Astrocyte (in vitro differentiated cells and primary cell): ENCODE measurements around the gene KCNC4. TPM values are rescaled to one million over a fixed set of nuclear protein-coding genes. Genes with fewer than 3 reads are reported as not detected.

Source experiments
- DNase-seq: peaks from one replicate; pipeline ENCODE4 v3.0.0-alpha.2; 2010; ENCODE audit warnings: low read depth
- FAIRE-seq: peaks from 2 replicates; lab custom pipeline; 2011; peaks lifted over from hg19 to GRCh38; lab: Jason Lieb, UNC
- H2AFZ ChIP-seq: 2 replicates; pipeline ENCODE4 v1.6.0; 2012; ENCODE audit warnings: low read depth, low read length, inconsistent platforms
- H3K27ac ChIP-seq: 2 replicates; pipeline ENCODE4 v1.5.1; 2011; ENCODE audit warnings: low read depth, low read length, inconsistent platforms
- H3K27me3 ChIP-seq: 2 replicates; pipeline ENCODE4 v1.6.0; 2011; ENCODE audit warnings: low read length, inconsistent platforms; ENCODE audit not compliant: insufficient read depth
- H3K36me3 ChIP-seq: 2 replicates; pipeline ENCODE4 v1.5.1; 2011; ENCODE audit warnings: low read length, inconsistent platforms; ENCODE audit not compliant: insufficient read depth
- H3K4me1 ChIP-seq: 2 replicates; pipeline ENCODE4 v1.5.1; 2011; ENCODE audit warnings: low read length, inconsistent platforms; ENCODE audit not compliant: insufficient read depth
- H3K4me2 ChIP-seq: 2 replicates; pipeline ENCODE4 v1.6.0; 2012; ENCODE audit warnings: low read length, inconsistent platforms
- H3K4me3 ChIP-seq: 2 replicates; pipeline ENCODE4 v1.5.1; 2011; ENCODE audit warnings: low read depth, mild to moderate bottlenecking, low read length, inconsistent platforms; ENCODE audit not compliant: insufficient read depth
- H3K79me2 ChIP-seq: 2 replicates; pipeline ENCODE4 v1.6.0; 2012; ENCODE audit warnings: mild to moderate bottlenecking, low read length, inconsistent platforms; ENCODE audit not compliant: insufficient read depth
- H3K9ac ChIP-seq: 2 replicates; pipeline ENCODE4 v1.6.0; 2012; ENCODE audit warnings: mild to moderate bottlenecking, low read length, inconsistent platforms
- H3K9me3 ChIP-seq: 2 replicates; pipeline ENCODE4 v1.5.1; 2012; ENCODE audit warnings: low read depth, mild to moderate bottlenecking, low read length, inconsistent platforms; ENCODE audit not compliant: insufficient read depth
- H4K20me1 ChIP-seq: 2 replicates; pipeline ENCODE4 v1.6.0; 2012; ENCODE audit warnings: low read length, inconsistent platforms; ENCODE audit not compliant: insufficient read depth
- H3K27ac Mint-ChIP-seq: one replicate; pipeline ENCODE4 v1.8.0; 2021; ENCODE audit warnings: mild to moderate bottlenecking, mixed read lengths; ENCODE audit not compliant: unreplicated experiment
- H3K27me3 Mint-ChIP-seq: one replicate; pipeline ENCODE4 v1.8.0; 2021; ENCODE audit warnings: low read depth, mixed read lengths; ENCODE audit not compliant: unreplicated experiment
- H3K36me3 Mint-ChIP-seq: one replicate; pipeline ENCODE4 v1.8.0; 2021; ENCODE audit warnings: low read depth, mixed read lengths; ENCODE audit not compliant: unreplicated experiment
- H3K4me1 Mint-ChIP-seq: one replicate; pipeline ENCODE4 v1.8.0; 2021; ENCODE audit warnings: low read depth, mixed read lengths; ENCODE audit not compliant: unreplicated experiment
- H3K4me3 Mint-ChIP-seq: one replicate; pipeline ENCODE4 v1.8.0; 2021; ENCODE audit warnings: mild to moderate bottlenecking, moderate library complexity, mixed read lengths; ENCODE audit not compliant: unreplicated experiment
- H3K9me3 Mint-ChIP-seq: one replicate; pipeline ENCODE4 v1.8.0; 2021; ENCODE audit warnings: mild to moderate bottlenecking, mixed read lengths; ENCODE audit not compliant: unreplicated experiment
- EZH2 ChIP-seq: IDR thresholded peaks from 2 replicates; pipeline ENCODE4 v1.6.1; 2012; ENCODE audit warnings: mild to moderate bottlenecking, low read length, inconsistent platforms; ENCODE audit not compliant: insufficient read depth
- total RNA-seq: library from RNA; stranded (reverse); gene quantifications from 2 replicates; pipeline ENCODE4 v1.2.1, GENCODE V29; 2021
- TF ChIP-seq, protein P1 (sequence below): IDR thresholded peaks from 2 replicates; pipeline ENCODE4 v1.5.1; 2011; ENCODE audit warnings: low read depth, mild to moderate bottlenecking, inconsistent platforms, low read length, moderate library complexity; ENCODE audit not compliant: insufficient read depth

Gene KCNC4
- total RNA-seq, 1 donor from 2014 or later = 2.6 TPM

DNA sequence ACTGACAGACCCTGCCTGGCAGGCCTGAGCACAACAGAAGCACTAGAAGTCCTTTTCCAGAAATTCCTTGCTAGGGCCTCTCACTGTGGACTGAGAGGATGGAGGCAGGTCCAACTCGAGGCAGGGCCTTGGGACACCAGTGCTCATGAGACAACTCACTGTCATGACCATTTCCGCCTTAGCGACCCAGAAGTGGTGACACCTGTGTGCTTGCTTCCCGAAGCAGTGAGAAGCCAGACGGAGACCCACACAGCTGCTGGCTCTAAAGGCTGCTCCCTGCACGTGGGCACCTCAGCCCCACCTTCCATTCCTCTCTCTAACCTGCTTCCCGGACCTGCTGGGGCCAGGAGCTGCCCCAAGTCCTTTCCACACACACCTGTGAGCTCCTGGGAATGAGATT, 33.0 kb downstream of the KCNC4 start:
- peaks cover 75% of the 10 kb centered on the region for H3K27me3 Mint-ChIP-seq
- H3K27ac Mint-ChIP-seq = no peak overlapping the region
- Histone ChIP-seq H4K20me1 (no peaks in the 10 kb centered on the region), H3K4me2 (no peak overlapping the region), H3K9me3 (no peaks in the 10 kb centered on the region), H3K27ac (no peak overlapping the region), H3K79me2 (no peaks in the 10 kb centered on the region), H3K9ac (no peak overlapping the region), H3K4me1 (no peaks in the 10 kb centered on the region), H2AFZ (no peak overlapping the region), H3K36me3 (no peaks in the 10 kb centered on the region), H3K27me3 (peaks cover 14% of the 10 kb centered on the region), H3K4me3 (no peak overlapping the region)
- peaks cover 4% of the 10 kb centered on the region for H3K4me1 Mint-ChIP-seq
- no peak for TF ChIP-seq EZH2
- TF ChIP-seq, protein P1, sequence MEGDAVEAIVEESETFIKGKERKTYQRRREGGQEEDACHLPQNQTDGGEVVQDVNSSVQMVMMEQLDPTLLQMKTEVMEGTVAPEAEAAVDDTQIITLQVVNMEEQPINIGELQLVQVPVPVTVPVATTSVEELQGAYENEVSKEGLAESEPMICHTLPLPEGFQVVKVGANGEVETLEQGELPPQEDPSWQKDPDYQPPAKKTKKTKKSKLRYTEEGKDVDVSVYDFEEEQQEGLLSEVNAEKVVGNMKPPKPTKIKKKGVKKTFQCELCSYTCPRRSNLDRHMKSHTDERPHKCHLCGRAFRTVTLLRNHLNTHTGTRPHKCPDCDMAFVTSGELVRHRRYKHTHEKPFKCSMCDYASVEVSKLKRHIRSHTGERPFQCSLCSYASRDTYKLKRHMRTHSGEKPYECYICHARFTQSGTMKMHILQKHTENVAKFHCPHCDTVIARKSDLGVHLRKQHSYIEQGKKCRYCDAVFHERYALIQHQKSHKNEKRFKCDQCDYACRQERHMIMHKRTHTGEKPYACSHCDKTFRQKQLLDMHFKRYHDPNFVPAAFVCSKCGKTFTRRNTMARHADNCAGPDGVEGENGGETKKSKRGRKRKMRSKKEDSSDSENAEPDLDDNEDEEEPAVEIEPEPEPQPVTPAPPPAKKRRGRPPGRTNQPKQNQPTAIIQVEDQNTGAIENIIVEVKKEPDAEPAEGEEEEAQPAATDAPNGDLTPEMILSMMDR = no peak
- no peak for FAIRE-seq
- H3K4me3 Mint-ChIP-seq = no peak overlapping the region
- peaks cover 10% of the 10 kb centered on the region for H3K9me3 Mint-ChIP-seq
- H3K36me3 Mint-ChIP-seq = no peaks in the 10 kb centered on the region
- no peak for DNase-seq

DNA sequence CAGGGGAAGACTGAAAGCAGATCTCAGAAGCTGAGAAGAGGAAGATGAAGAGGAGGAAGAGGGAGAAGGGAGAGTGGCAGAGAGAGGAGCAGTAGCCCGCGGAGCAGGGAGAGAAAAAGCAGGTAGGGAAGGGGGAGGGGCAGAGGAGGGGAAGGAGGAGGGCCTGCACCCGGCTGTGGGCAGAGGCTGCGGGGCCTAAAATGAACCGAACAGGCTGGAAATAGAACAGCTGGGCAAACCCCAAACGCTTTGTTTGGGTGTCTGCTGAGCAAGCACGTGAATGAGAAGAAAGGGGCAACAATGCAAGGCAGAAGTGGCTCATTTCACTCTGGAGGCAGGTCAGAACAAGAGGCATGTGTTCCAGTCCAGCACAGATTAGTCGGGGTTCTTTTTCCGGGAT, 33.5 kb downstream of the KCNC4 start:
- Histone ChIP-seq H3K27ac (no peak overlapping the region), H3K79me2 (no peaks in the 10 kb centered on the region), H3K4me2 (no peak overlapping the region), H3K27me3 (peaks cover 14% of the 10 kb centered on the region), H2AFZ (no peak overlapping the region), H4K20me1 (no peaks in the 10 kb centered on the region), H3K9ac (no peak overlapping the region), H3K4me3 (no peak overlapping the region), H3K9me3 (no peaks in the 10 kb centered on the region), H3K36me3 (no peaks in the 10 kb centered on the region), H3K4me1 (no peaks in the 10 kb centered on the region)
- DNase-seq (no peak), FAIRE-seq (no peak)
- H3K9me3 Mint-ChIP-seq = peaks cover 10% of the 10 kb centered on the region
- H3K27ac Mint-ChIP-seq = no peak overlapping the region
- peaks cover 4% of the 10 kb centered on the region for H3K4me1 Mint-ChIP-seq
- no peaks in the 10 kb centered on the region for H3K36me3 Mint-ChIP-seq
- TF ChIP-seq EZH2 = no peak
- H3K27me3 Mint-ChIP-seq = peaks cover 74% of the 10 kb centered on the region
- H3K4me3 Mint-ChIP-seq = no peak overlapping the region

DNA sequence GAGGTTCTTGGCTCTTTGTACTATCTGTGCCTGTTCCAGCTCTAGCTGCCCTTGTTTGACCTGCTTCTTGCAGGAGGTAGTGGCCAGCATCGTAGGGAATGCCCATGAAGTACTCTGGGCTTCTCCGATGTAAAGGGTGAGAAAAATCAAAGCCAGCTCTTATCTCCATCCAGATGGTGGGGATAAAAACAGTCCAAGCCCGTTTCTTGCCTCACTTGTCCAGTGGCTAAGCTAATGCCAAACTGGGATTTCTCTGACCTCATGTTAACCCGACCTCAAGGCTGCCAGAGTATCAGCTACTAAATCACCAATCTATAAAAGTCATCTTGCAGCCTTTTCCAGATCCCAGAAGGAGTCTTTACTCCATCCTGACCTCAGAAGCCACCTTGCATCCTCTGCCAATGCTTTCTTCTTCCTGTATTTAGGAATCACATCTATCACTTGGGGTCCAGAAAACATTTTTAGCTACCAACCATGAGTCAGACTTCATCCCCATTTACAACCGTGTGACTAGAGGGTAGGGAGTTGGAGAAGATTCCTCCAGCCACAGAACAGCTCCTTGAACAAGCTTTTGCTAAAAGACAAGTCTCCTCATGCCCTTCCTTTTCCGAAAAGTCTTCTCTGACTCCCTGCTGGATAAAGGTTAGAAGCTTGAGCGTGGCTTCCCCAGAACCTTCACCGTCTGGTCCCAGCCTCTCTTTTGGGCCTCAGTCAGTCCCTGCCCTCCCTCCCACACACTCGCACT, 35.9 kb downstream of the KCNC4 start:
- no peaks in the 10 kb centered on the region for H3K79me2 ChIP-seq
- Mint-ChIP-seq H3K36me3 (no peaks in the 10 kb centered on the region), H3K9me3 (peaks cover 5% of the 10 kb centered on the region), H3K4me3 (no peak overlapping the region), H3K27ac (no peak overlapping the region), H3K4me1 (no peaks in the 10 kb centered on the region), H3K27me3 (peaks cover 68% of the 10 kb centered on the region)
- DNase-seq = no peak
- no peak overlapping the region for H3K4me3 ChIP-seq
- TF ChIP-seq, protein P1 = no peak
- no peak for TF ChIP-seq EZH2
- no peak overlapping the region for H3K9ac ChIP-seq
- no peak for FAIRE-seq
- H3K9me3 ChIP-seq = no peaks in the 10 kb centered on the region
- H3K4me1 ChIP-seq = no peaks in the 10 kb centered on the region
- no peak overlapping the region for H3K27ac ChIP-seq
- H3K36me3 ChIP-seq = no peaks in the 10 kb centered on the region
- peaks cover 18% of the 10 kb centered on the region for H3K27me3 ChIP-seq
- no peak overlapping the region for H2AFZ ChIP-seq
- H4K20me1 ChIP-seq = no peaks in the 10 kb centered on the region
- no peak overlapping the region for H3K4me2 ChIP-seq
